GM12801 (cell line): Measurements from ENCODE around the gene GLTP.

Experiments used
- CTCF ChIP-seq: IDR thresholded peaks from one replicate; pipeline ENCODE4 v1.5.1; 2011; ENCODE audit warnings: control low read depth; ENCODE audit not compliant: insufficient read length; ENCODE audit errors: extremely low read depth

Gene GLTP

GRCh38 chr12:109878749-109879148 lies 1.6 kb downstream of the GLTP start:
- no peak for TF ChIP-seq CTCF

- no peak for TF ChIP-seq CTCF
These were observed 2.1 kb downstream of the GLTP start for GRCh38 chr12:109878247-109878625.

GRCh38 chr12:109877504-109878246 lies 2.7 kb downstream of the GLTP start:
- no peak for TF ChIP-seq CTCF

- no peak for TF ChIP-seq CTCF
These were observed 3.9 kb downstream of the GLTP start for GRCh38 chr12:109876406-109876805.

GRCh38 chr12:109875572-109876131 lies 4.7 kb downstream of the GLTP start:
- TF ChIP-seq CTCF: no peak

GRCh38 chr12:109873653-109874052 lies 6.7 kb downstream of the GLTP start:
- TF ChIP-seq CTCF: no peak

- TF ChIP-seq CTCF: no peak
These were observed 8.6 kb downstream of the GLTP start for GRCh38 chr12:109871668-109872314.
